HG03135 (cell line): ENCODE measurements around the gene ABL1.
"Not testable (repeated sequence)": the region's sequence is repeated elsewhere in the genome, so short reads cannot be mapped to it uniquely, and the experiment has no call there.

Experiments used
- ATAC-seq: cut with Tn5 transposase; IDR thresholded peaks from one replicate; pipeline ENCODE4 v1.9.1; 2021; ENCODE audit warnings: mild to moderate bottlenecking, moderate library complexity; ENCODE audit not compliant: unreplicated experiment

ABL1 gene

DNA sequence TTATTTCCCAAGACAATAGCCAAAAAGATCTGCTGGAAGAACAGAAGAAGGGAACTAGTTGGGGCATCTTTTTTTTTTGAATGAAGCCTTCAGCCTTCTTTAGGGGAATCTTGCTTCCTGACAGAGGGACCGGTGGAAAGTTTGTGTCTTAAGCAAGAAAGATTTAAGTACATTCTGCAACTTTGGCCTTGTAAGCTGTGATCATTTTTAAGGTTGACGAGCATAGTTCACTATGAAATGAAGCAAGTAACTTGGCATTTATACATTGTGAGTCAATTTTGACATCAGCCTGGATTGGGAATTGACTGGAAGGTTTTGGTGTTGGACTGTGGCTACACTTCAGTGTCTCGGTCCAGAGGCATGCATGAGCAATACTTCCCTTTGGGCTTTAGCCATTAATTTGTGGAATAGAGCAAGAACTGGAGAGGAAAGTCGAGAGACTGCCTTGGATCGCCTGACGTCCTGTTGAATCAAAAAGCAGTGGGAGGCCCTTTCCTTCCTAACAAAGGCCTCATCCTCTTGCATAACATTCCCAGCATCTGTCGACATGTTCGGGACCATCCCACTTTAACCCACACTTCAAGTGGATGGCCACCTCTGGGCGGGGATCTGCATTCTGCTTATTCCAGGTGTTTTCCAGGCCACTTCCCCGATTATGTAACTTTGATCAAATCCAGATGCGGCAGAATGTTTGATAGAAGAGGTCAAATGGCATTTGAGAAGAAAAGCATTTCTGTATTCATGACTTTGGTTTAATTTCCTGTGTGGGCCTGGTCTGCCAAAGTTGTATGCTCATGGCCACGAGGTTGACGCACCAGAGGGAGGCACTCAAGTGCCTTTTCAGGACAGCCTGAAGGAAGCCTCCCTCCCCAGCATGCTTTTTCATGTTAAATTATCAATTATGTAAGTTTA, 12.5 kb downstream of the ABL1 start:
- no peak for ATAC-seq

DNA sequence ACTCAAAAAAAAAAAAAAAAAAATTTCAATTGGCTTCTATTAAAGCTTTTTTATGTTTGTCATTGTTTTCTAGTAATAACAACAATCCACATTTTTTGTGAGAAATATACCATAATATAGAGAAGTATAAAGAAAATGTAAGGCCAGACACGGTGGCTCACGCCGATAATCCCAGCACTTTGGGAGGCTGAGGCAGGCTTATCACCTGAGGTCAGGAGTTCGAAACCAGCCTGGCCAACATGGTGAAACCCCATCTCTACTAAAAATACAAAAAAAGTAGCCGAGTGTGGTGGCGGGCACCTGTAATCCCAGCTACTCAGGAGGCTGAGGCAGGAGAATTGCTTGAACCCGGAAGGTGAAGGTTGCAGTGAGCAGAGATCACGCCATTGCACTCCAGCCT, 13.5 kb downstream of the ABL1 start:
- ATAC-seq = not testable (repeated sequence)

DNA sequence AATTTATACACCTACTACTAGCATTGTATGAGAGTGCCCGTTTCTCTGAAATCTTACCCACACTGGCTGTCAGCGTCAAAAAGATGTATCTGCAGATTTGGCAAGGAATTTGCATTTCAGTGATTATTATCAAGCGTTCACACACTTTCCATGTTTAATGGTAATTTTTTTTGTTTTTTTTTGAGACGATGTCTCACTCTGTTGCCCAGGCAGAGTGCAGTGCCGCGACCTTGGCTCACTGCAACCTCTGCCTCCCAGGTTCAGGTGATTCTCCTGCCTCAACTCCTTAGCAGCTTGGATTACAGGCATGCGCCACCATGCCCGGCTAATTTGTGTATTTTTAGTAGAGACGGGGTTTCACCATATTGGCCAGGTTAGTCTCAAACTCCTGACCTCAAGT, 14.3 kb downstream of the ABL1 start:
- no peak for ATAC-seq

DNA sequence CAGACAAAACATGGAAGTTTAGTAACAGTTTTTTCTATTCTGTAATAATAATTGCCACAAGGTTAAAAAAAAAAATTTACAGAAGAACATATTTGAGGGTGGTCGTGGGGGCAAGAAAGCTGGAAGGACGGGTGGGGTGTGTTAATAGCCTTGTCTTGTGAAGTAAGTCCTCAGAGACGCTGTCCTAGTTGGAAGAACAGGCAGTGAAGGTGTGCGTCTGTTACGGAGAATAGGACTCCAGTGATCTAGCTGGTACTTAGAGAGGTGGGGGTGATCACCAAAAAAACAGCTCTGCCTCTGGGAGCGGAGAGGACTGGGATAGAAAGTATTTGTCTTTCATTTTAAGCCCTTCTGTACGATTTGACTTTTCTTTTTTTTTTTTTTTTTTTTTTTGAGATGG, 17.7 kb downstream of the ABL1 start:
- no peak for ATAC-seq

DNA sequence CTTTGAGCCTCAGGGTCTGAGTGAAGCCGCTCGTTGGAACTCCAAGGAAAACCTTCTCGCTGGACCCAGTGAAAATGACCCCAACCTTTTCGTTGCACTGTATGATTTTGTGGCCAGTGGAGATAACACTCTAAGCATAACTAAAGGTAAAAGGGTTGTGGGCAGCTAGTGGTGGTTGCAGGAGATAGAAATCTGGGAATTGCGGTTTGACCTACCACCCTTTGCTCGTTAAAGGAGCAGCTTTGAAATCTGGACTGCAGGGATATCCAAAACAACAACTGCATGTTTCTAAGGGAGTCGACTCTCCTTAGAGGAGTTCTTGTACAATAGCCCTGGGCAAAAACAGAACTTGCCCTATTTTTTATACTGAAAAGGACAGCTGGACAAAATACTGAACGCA, 19.0 kb downstream of the ABL1 start:
- ATAC-seq = no peak

DNA sequence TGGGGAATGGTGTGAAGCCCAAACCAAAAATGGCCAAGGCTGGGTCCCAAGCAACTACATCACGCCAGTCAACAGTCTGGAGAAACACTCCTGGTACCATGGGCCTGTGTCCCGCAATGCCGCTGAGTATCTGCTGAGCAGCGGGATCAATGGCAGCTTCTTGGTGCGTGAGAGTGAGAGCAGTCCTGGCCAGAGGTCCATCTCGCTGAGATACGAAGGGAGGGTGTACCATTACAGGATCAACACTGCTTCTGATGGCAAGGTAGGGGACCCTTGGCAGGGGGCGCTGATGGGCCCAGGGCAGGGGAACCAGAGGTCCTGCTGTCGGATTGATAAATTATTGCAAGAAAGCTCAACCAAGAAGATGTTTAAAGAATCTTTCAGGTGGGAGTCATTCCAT, 19.8 kb downstream of the ABL1 start:
- no peak for ATAC-seq

DNA sequence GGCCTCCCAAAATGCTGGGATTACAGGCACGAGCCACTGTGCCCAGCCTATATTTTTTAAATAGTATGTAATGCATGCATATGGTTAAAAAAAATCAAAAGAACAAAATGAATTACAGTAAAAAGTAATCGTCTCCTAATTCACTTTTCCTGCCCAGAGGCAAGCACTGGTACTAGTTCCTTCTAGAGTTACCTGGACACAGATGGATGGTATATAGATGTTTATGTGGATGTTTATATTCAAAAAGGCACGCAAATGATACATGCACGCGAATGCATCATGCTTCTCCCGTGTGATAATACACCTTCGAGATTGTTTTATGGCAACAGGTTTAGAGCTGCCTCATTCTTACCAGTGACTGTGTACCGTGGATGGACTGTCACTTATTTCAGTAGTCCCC, 21.4 kb downstream of the ABL1 start:
- no peak for ATAC-seq

DNA sequence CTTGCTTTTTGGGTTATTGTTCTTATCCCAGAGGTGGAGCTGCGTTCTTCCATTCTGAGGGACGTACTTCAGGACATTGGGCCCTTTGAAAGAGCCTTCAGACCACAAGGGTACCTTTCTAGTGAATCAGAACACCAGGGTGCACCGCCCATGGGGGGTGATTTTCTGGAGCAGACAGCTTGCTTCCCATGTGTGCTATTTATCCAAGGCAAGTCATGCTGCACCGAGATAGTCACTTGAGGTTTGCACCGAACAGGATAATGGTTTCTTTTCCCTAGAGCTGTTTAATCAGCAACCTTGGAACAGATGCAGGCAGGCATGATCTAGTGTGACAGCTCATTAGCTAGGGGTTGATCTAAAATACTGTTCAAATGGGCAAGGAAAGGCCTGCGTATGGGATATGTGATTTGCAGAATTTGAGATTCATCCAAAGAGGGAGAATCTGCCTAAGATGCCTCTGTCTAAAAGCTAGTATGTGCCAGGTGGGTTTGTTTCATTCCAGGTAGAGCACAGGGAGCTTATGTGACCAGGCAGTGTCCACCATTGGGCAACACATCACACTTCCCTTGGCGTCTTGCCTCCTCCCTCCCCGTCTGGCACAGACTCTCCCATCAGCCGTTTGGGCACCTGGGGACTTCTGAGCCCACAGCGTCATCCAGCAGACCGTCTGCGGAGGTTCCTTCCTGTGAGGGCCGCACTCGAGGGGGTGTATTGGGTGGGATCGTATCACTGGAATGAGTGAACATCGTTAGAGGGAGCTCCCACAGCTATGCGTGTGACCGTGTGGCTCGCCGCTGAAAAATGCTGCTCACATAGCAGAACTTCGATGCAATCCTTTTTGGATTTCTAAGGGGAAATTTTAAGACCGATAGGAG, 23.0 kb downstream of the ABL1 start:
- no peak for ATAC-seq

DNA sequence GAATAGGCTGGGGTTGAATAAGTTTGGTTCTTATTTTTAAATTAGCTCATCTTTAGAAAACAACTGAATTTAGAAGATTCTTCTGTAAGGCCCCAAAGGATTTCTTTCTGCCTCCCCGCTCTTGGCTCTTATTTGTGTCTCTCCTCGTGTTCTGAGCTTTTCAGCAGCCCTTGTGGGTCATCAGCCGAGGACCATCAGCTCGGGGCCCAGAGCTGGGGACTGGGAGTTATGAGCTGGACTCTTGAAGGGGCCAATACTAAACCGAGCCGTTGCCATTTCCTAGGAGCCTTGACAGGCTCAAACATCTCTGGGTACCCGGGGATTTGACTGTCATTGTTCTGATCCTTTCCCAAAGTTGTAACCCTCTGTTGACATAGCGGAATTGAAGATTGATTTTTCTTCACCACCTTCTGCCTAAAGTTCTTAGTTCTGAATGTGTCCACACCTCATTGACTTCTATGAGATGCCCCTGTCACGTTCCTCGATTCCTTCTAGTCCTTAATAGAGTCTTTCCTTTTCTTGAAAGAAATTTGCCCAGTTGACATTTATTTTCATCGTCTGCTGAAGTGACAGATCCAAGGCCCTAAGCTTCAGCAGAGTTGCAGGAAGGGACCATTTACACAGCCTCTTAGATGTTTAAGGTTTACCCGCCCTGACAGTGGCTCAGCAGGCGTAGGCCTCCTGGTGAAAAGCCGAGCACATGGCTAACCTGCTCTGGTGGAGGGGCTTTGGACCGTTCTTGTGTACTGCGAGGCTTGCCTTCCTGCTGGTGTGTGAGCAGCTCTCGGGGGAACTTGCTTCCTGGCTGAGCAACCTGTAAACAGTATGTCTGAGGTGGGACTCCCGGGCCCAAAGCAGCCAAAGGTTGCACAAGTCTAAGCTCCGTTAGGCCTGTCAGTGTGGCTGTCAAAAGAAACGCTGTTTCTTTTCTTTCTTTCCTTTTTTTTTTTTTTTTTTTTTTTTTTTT, 24.0 kb downstream of the ABL1 start:
- no peak for ATAC-seq

DNA sequence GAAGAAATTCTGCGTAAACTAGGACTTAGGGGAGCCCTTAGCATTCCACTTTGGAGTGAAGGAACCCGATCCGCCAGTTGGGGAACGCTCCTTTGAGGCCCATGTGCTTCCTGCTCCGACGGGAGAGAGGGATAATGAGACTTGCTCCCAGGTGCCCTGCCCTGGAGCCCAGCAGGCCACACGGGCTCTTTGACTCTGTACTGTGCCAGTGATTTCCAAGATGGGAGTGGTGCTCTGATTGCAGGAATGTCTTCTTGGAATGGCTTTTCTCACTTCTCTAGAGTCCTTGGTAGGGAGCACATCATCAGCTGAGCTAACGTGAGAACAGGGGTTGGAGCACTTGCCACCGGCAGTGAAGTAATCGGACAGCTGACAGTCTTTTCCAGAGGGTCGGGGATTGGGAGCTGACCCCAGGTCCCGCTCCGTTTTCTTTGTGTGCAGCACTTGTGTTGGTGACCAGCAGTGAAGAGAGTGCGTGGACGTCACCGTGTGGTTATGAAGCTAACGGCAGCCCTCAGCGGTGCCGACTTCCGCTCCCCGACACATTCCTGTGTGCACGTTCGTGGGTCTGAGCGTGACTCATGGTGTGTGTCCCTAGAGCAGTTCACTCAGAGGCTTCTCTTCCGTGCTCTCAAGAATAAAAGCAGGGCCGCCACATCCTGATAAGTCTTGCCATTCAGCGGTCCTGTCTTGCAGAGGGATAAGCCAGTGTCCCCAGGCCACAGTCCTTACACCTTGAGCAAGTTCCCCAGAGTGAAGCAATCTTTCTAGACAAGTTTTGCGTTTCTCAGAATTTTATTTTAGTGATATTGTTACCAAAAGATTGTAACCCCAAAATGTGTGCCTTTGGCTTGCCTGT, 25.6 kb downstream of the ABL1 start:
- no peak for ATAC-seq

DNA sequence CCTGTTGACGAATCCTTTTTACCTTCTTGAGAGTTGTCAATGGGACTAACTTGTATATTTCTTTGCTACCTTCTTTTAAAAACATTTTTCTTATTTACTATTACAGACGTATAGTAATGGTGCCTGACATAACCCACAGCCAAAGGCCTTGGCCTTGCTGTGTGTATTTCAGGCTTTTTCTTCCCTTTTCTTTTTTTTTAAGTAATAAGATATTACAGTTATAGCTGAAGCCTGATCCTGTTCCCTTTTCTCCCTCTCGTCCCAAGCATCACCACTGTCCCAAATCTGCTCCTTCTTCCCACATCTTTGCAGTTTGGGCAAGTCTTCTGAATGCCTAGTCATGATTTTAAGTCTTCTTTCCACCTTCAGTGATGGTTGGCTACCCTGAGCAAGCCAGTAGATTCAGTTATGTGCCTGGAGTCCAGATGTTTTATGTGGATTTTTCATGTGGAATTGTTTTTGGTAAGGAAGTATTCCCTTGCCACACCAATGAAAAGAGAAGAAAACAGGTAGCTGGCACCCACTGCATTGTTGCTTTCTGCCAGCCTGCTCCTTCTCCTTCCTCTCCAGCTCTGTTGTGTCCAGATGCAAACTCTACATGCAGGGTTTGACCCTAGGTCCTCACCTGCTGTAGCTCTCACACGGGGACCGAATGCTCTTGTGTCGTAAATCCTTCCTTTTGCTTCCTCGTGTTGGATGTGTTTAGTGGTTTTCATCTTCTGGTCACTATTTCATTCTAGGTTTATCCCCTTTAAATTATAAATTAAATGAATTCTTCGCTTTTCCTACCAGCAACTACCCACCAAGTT, 26.5 kb downstream of the ABL1 start:
- no peak for ATAC-seq

DNA sequence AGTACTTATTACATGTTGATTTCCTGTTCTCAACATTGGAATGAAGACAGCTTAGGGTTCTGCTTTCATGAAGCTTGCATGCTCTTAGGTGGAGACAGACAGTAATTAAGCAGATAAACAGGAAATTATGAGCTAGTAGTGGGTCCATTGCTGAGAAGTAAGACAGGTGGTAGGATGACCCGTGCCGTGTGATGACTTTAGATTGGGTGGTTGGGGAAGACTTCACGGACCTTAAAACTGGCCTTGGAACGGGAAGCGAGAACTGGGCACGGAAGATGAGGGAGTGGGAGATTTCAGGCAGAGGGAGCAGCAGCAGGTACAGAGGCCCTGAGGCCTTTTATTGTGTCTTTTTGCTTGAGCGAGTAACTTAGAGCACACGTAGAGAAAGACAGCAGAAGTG, 27.2 kb downstream of the ABL1 start:
- no peak for ATAC-seq

DNA sequence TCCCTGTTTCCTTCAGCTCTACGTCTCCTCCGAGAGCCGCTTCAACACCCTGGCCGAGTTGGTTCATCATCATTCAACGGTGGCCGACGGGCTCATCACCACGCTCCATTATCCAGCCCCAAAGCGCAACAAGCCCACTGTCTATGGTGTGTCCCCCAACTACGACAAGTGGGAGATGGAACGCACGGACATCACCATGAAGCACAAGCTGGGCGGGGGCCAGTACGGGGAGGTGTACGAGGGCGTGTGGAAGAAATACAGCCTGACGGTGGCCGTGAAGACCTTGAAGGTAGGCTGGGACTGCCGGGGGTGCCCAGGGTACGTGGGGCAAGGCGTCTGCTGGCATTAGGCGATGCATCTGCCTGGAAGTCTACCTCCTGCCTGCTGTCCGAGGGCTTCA, 27.7 kb downstream of the ABL1 start:
- ATAC-seq = no peak

DNA sequence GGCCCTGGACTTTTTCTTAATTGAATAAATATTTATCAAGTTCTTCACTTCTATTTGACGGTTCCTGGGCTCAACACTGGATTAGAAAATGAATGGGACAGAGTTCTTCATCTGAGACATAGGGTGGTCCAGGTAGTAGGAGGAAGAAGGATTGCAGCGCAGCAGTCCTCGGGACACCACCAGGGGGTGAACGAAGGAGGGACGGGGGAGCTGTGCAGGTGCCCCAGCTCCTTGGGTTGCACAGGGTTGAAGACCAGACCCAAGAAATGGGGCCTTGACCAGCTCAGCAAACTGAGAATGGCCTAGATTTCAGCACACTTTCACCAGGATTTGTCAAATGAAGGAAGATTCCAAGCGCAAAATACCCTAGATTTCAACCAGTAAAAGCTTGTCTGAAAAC, 29.5 kb downstream of the ABL1 start:
- no peak for ATAC-seq

DNA sequence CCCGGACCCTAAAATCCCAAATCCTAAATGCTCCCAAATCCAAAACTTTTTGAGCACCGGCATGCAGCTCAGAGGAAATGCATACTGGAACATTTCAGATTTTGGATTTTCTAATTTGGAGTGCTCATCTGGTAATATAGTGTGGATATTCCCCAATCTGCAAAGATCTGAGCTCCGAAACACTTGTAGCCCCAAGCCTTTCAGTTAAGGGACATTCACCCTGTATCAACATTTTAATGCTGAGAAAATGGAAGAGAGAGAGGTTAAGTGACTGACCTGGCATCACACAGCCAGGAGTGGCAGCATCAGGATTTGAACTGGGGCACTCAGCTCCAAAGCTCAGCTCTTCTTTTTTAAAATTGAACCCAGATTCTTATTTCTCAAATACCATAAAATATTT, 30.9 kb downstream of the ABL1 start:
- ATAC-seq = no peak

DNA sequence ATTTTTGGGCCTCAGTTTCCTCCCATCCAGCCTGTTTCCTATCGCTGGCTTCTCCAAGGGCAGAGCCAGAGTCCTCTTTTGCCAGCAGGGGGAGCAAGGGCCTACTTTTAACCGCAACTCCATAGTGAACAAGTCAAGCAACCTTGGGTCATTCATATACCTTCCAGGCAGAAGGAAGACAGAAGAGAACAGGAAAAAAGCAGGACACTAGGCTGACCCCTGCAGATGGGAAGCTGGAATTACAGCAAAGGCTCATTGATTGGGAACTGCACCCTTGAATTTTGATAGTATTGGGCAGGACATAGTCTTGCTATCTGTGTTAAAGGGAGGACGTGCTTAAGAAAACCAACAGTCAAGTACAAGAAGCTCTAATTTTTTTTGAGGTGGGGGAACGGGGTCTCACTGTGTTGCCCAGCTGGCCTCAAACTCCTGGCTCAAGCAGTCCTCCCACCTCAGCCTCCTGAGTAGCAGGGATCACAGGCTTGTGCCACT, 31.5 kb downstream of the ABL1 start:
- ATAC-seq = no peak

DNA sequence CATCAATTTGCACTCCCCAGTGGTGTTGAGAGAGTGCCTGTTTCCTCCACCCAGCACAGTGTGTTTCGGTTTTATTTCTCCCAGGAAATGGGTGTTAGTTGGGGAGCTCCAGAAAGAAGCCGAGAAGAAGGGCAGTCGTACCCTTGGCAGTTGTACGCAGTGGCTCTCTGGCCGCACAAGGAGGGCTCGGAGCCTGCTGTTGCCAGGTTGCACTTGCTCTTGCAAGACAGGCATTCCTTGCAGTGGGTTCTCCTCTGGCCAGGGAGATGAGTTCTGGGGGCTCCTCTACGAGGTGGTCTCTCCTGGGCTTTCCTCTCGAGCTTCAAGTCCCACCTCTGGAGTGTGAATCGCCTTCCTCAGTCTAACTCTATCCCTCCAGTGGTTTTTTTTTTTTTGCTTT, 32.5 kb downstream of the ABL1 start:
- no peak for ATAC-seq

DNA sequence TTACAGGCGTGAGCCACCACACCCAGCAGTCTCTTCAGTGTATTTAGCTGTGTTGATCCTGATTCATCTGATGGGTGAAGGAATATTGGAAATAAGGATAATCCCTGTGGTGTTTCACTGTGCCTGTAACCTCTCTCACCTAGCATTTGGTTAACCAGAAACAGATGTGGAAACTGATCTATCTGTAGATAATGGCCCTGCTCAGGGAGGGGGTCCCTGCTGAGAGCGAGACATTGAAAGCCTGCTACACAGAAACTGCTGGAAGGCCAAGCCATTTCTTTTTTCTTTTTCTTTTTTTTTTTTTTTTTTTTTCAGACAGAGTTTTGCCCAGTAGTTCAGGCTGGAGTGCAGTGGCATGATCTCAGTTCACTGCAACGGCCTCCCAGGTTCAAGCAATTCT, 33.2 kb downstream of the ABL1 start:
- no peak for ATAC-seq

DNA sequence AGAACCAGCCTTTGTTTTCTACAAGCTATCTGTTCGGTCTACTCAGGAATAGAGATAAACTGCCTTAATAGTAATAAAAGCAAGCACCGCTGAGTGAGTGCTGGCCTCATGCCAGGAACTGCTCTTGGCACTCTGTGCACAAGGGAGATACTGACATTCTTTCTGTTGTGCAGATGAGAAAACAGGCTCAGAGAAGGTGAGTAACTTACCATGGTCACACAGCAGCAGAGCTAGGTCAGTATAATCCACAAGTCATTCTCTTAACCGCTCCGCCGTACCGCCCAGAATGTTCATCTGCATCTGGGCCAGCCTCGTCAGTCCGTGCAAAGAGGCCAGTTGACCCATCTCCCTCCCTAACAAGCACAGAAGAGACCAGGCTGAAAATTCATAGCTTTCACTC, 34.2 kb downstream of the ABL1 start:
- no peak for ATAC-seq
